Gastroesophageal sphincter (tissue), 4 donors: ENCODE measurements around the gene LMNTD2. TPM values are rescaled to one million over a fixed set of nuclear protein-coding genes. Genes with fewer than 3 reads are reported as not detected.

Experiments
- ATAC-seq: fragments of 150-250 bp; one replicate; pipeline ENCODE4 v1.9.1; 2016; ENCODE audit warnings: mild to moderate bottlenecking, moderate library complexity
- H3K27ac ChIP-seq, 4 donors: fragments of 200-600 bp; sonication (generic) in 3 of 4; 1 replicate in 3 of 4; 2 replicates in 1 of 4; pipeline ENCODE4 v1.5.1; 2016 to 2019
- H3K27me3 ChIP-seq: fragments of 200-600 bp; sonication (generic); one replicate; pipeline ENCODE4 v1.5.1; 2019
- H3K36me3 ChIP-seq, 2 donors: fragments of 200-600 bp; sonication (generic); one replicate each; pipeline ENCODE4 v1.5.1; 2019; ENCODE audit warnings: control low read depth in 1 of 2
- H3K4me1 ChIP-seq, 3 donors: fragments of 200-600 bp; sonication (generic); 1 replicate in 2 of 3; 2 replicates in 1 of 3; pipeline ENCODE4 v1.5.1; 2016 to 2019; ENCODE audit warnings: control low read depth in 2 of 3
- H3K4me3 ChIP-seq, 2 donors: fragments of 200-600 bp; sonication (generic); one replicate each; pipeline ENCODE4 v1.5.1; 2019; ENCODE audit warnings: mild to moderate bottlenecking in 1 of 2, moderate library complexity in 1 of 2
- H3K9me3 ChIP-seq, 3 donors: fragments of 200-600 bp; sonication (generic); one replicate each; pipeline ENCODE4 v1.5.1; 2017 to 2019; ENCODE audit warnings: control low read depth in 2 of 3
- EP300 ChIP-seq: sonication (generic); formaldehyde crosslinking; IDR thresholded peaks from one replicate; pipeline ENCODE4 v1.6.1; 2017; ENCODE audit warnings: antibody characterized with exemption, mild to moderate bottlenecking
- POLR2A ChIP-seq, 2 donors: fragments of 450-650 bp; IDR thresholded peaks; one replicate each; pipeline ENCODE4 v1.6.1; 2017; ENCODE audit warnings: antibody characterized with exemption in 2 of 2, mild to moderate bottlenecking in 2 of 2, moderate library complexity in 1 of 2
- POLR2AphosphoS5 ChIP-seq: sonication (generic); formaldehyde crosslinking; IDR thresholded peaks from one replicate; pipeline ENCODE4 v1.6.1; 2017; ENCODE audit warnings: antibody characterized with exemption
- WGBS, 2 donors: methylation state at CpG; one replicate each; pipeline ENCODE4 v1.1.5; 2018; ENCODE audit warnings: low coverage in 1 of 2; 5-methylcytosine and 5-hydroxymethylcytosine counted together
- total RNA-seq, 4 donors: library from RNA; depleted of rRNA; stranded (reverse); fragments of >200 nt; gene quantifications; one replicate each; pipeline ENCODE4 v1.1.0, GENCODE V29; 2016
- TF ChIP-seq, protein P1 (sequence below), 4 experiments: fragments of 200-600 bp in 2 of 4; fragments of 450-650 bp in 2 of 4; sonication (generic) in 1 of 4; IDR thresholded peaks; one replicate each; pipeline ENCODE4 v1.5.1; 2017 to 2019; ENCODE audit warnings: antibody characterized with exemption in 4 of 4, mild to moderate bottlenecking in 2 of 4, moderate library complexity in 2 of 4

Gene LMNTD2
- total RNA-seq, 4 donors from 2014 or later = 0.81 to 2.1 (median 1.1) TPM

GRCh38 chr11:559020-559620 is 1.4 kb downstream of the LMNTD2 start:
- Histone ChIP-seq H3K4me3 (no peak overlapping the region), H3K4me1 (peaks cover 0 to 45% (median 17%) of the 10 kb centered on the region in 3 donors), H3K27ac (no peak overlapping the region), H3K36me3 (no peaks in the 10 kb centered on the region), H3K27me3 (peaks cover 58% of the 10 kb centered on the region), H3K9me3 (no peaks in the 10 kb centered on the region)
- no peak for TF ChIP-seq EP300
- TF ChIP-seq, protein P1, sequence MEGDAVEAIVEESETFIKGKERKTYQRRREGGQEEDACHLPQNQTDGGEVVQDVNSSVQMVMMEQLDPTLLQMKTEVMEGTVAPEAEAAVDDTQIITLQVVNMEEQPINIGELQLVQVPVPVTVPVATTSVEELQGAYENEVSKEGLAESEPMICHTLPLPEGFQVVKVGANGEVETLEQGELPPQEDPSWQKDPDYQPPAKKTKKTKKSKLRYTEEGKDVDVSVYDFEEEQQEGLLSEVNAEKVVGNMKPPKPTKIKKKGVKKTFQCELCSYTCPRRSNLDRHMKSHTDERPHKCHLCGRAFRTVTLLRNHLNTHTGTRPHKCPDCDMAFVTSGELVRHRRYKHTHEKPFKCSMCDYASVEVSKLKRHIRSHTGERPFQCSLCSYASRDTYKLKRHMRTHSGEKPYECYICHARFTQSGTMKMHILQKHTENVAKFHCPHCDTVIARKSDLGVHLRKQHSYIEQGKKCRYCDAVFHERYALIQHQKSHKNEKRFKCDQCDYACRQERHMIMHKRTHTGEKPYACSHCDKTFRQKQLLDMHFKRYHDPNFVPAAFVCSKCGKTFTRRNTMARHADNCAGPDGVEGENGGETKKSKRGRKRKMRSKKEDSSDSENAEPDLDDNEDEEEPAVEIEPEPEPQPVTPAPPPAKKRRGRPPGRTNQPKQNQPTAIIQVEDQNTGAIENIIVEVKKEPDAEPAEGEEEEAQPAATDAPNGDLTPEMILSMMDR (IDR thresholded peaks at IDR 0.05) = no peak
- no peak for TF ChIP-seq POLR2A (IDR thresholded peaks at IDR 0.05)
- no peak for TF ChIP-seq POLR2AphosphoS5
- WGBS, 2 donors = 60 to 74% methylated on average over 1 to 8 of the region's 15 CpGs
- no peak for ATAC-seq

- peaks cover 64% of the 10 kb centered on the region for H3K27me3 ChIP-seq
Observed at GRCh38 chr11:558503-558902, 2.0 kb downstream of the LMNTD2 start.

DNA sequence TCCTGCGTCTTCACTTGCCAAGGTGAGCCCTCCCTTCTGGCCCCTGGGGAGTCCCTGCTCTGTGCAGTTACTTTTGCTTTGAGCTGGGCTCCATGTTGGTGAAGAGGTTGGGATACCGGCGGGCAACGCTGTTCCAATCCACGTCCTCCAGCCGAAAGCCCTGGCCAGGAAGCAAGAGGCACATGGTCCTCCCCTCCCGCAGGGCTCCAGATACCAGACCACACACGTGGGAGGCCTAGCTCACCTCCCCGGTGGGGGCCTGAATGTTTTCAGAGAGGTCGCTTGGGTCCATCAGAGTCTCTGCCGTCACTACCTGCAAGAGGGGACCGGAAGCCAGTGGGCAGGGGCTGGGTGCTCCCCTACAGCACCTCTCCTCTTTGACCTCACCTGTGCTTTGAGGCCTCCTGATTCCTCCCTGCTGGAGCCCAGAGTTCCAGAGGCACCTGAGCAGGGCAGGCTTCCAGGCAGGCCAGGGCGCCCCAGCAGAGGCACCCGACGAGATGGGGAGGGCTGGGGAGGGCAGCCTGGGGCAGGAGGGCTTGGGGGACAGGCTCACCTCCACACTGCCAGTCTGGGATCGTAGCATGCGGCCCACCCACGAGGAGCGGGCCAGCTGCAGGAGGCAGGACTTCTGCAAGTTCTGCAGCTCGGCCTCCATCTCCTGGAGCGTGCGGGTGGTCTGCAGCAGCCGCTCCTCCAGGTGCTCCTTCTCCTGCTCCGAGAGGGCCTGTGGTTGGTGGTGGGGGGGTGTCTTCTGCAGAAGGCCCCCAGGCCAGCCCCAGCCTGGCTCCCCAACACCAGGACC is 3.0 kb downstream of the LMNTD2 start:
- Histone ChIP-seq H3K9me3 (no peaks in the 10 kb centered on the region), H3K4me3 (no peak overlapping the region), H3K27ac (no peak overlapping the region), H3K36me3 (no peaks in the 10 kb centered on the region), H3K4me1 (peaks cover 0 to 46% (median 17%) of the 10 kb centered on the region in 3 donors), H3K27me3 (peaks cover 74% of the 10 kb centered on the region)
- TF ChIP-seq POLR2A (IDR thresholded peaks at IDR 0.05) = no peak
- no peak for TF ChIP-seq EP300
- TF ChIP-seq, protein P1 (IDR thresholded peaks at IDR 0.05) = no peak
- no peak for TF ChIP-seq POLR2AphosphoS5
- ATAC-seq = no peak
- 50 to 96% methylated on average over 2 to 5 of the region's 24 CpGs for WGBS, 2 donors

More at GRCh38 chr11:558503-558902, 2.0 kb downstream of the LMNTD2 start:
- Histone ChIP-seq H3K9me3 (no peaks in the 10 kb centered on the region), H3K36me3 (no peaks in the 10 kb centered on the region), H3K27ac (no peak overlapping the region), H3K4me1 (peaks cover 0 to 46% (median 17%) of the 10 kb centered on the region in 3 donors), H3K4me3 (no peak overlapping the region)
- 84% methylated on average over 9 of the region's 20 CpGs; no CpG with 5 or more reads in 1 of the 2 donors for WGBS, 2 donors
- ATAC-seq = no peak
- TF ChIP-seq EP300 (no peak), POLR2AphosphoS5 (no peak), POLR2A (IDR thresholded peaks at IDR 0.05) (no peak)
- TF ChIP-seq, protein P1 (IDR thresholded peaks at IDR 0.05) = no peak

DNA sequence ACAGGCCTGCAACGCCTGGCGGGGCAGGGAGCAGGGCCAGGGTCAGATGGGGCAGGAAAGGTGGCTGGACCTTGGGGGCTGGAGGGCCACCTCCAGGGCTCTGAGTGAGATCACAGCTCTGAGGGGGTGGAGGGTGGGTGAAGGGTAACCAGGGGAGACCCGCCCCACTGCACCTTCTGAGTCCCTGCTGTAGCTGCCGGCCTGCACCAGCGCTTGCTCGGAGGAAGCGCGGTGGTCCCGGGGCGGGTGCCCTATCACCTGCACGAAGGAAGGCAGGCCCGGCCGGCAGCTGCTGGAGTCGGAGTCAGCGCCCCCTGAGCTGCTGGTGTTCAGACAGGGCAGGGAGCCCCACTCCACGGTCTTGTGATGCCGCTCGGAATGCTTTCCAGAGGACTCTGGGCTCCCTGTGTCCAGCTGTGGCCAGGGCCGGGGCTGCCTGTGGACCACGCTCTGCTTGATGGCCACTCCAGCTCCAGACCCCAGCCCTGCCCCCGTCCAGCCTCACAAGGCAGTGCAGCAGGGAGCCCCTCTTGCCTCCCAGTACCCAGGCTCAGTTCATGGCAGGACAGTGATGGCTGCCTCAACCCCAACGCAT is 3.8 kb downstream of the LMNTD2 start:
- Histone ChIP-seq H3K36me3 (no peaks in the 10 kb centered on the region), H3K9me3 (no peaks in the 10 kb centered on the region), H3K27ac (no peak overlapping the region), H3K27me3 (peaks cover 81% of the 10 kb centered on the region), H3K4me1 (peaks cover 0 to 42% (median 17%) of the 10 kb centered on the region in 3 donors), H3K4me3 (no peak overlapping the region)
- WGBS, 2 donors = 100% methylated on average over 1 of the region's 22 CpGs; no CpG with 5 or more reads in 1 of the 2 donors
- ATAC-seq = no peak
- TF ChIP-seq POLR2AphosphoS5 = no peak
- TF ChIP-seq EP300 = no peak
- TF ChIP-seq POLR2A (IDR thresholded peaks at IDR 0.05) = no peak
- TF ChIP-seq, protein P1 (IDR thresholded peaks at IDR 0.05) = no peak
